ENCODE measurements around the gene CLEC9A.

- TF ChIP-seq POLR2A (IDR thresholded peaks at IDR 0.05) = no peak
- TF ChIP-seq CTCF (IDR thresholded peaks at IDR 0.05) = no peak
These were observed 84.8 kb downstream of the CLEC9A start for GRCh38 chr12:10115311-10115710.
